Fibroblast of lung (primary cell): ENCODE measurements around the gene CDH5. TPM values are rescaled to one million over a fixed set of nuclear protein-coding genes. Genes with fewer than 3 reads are reported as not detected.

Experiments
- DNase-seq, 2 donors: peaks; one replicate each; pipeline versions ENCODE4 v3.0.0 to v3.0.0-alpha.2; 2010; ENCODE audit warnings: low read depth in 2 of 2
- H2AFZ ChIP-seq: 2 replicates; pipeline ENCODE4 v1.5.1; 2012; ENCODE audit warnings: low read length, control low read depth, inconsistent platforms
- H3K27ac ChIP-seq: 2 replicates; pipeline ENCODE4 v1.5.1; 2011; ENCODE audit warnings: low read length, control low read depth; ENCODE audit not compliant: insufficient read depth
- H3K27me3 ChIP-seq: 2 replicates; pipeline ENCODE4 v1.5.1; 2011; ENCODE audit warnings: mild to moderate bottlenecking, low read length; ENCODE audit not compliant: control insufficient read depth, insufficient read depth
- H3K36me3 ChIP-seq: 2 replicates; pipeline ENCODE4 v1.5.1; 2011; ENCODE audit warnings: low read length; ENCODE audit not compliant: control insufficient read depth, insufficient read depth
- H3K4me1 ChIP-seq: 2 replicates; pipeline ENCODE4 v1.5.1; 2011; ENCODE audit warnings: low read length; ENCODE audit not compliant: control insufficient read depth, insufficient read depth; ENCODE audit errors: extremely low read depth
- H3K4me2 ChIP-seq: 2 replicates; pipeline ENCODE4 v1.5.1; 2011; ENCODE audit warnings: low read length, control low read depth; ENCODE audit not compliant: insufficient read depth; ENCODE audit errors: extremely low read depth
- H3K4me3 ChIP-seq, 4 experiments: fragments of 200-600 bp in 1 of 4; sonication (generic) in 1 of 4; replicated peaks in 1 of 4; 2 replicates each; pipeline ENCODE4 v1.5.1; 2011 to 2016; ENCODE audit warnings: low read length in 4 of 4, low read depth in 3 of 4, mild to moderate bottlenecking in 3 of 4, control low read depth in 2 of 4, inconsistent platforms in 1 of 4, mixed read lengths in 1 of 4; ENCODE audit not compliant: insufficient read depth in 1 of 4; ENCODE audit errors: control extremely low read depth in 1 of 4
- H3K79me2 ChIP-seq: 2 replicates; pipeline ENCODE4 v1.5.1; 2012; ENCODE audit warnings: mild to moderate bottlenecking, low read length, inconsistent platforms; ENCODE audit not compliant: control insufficient read depth, insufficient read depth
- H3K9ac ChIP-seq: 2 replicates; pipeline ENCODE4 v1.5.1; 2011; ENCODE audit warnings: mild to moderate bottlenecking, low read length, control low read depth; ENCODE audit not compliant: insufficient read depth
- H3K9me3 ChIP-seq: 2 replicates; pipeline ENCODE4 v1.5.1; 2012; ENCODE audit warnings: low read depth, low read length; ENCODE audit not compliant: control insufficient read depth, insufficient read depth
- H4K20me1 ChIP-seq: 2 replicates; pipeline ENCODE4 v1.5.1; 2011; ENCODE audit warnings: low read length; ENCODE audit not compliant: control insufficient read depth, insufficient read depth; ENCODE audit errors: extremely low read depth
- EZH2 ChIP-seq: IDR thresholded peaks from 2 replicates; pipeline ENCODE4 v1.5.1; 2012; ENCODE audit warnings: low read length, control low read depth, mild to moderate bottlenecking; ENCODE audit errors: missing control alignments
- polyA plus RNA-seq, 2 donors: library from polyadenylated mRNA; depleted of rRNA in 1 of 2; stranded (reverse) in 1 of 2; unstranded in 1 of 2; fragments of >200 nt; gene quantifications; 2 replicates each; pipeline ENCODE4 v1.2.1, GENCODE V29; 2011 to 2012; ENCODE audit warnings: missing spikeins in 1 of 2
- total RNA-seq: library from RNA; depleted of rRNA; stranded (reverse); fragments of >200 nt; gene quantifications from 2 replicates; pipeline ENCODE4 v1.2.1, GENCODE V29; 2014
- TF ChIP-seq, protein P1 (sequence below), 2 donors: IDR thresholded peaks in 1 of 2; conservative IDR thresholded peaks in 1 of 2; 1 replicate in 1 of 2; 2 replicates in 1 of 2; pipeline ENCODE4 v1.5.1; 2011 to 2012; ENCODE audit warnings: low read length in 2 of 2, control low read depth in 1 of 2, inconsistent platforms in 1 of 2, low read depth in 1 of 2, mild to moderate bottlenecking in 1 of 2

Gene CDH5
- total and polyA plus RNA-seq, 2 donors (not counting 1 experiment from before 2014, with no cell fraction given) = 0.02 TPM; not detected in 1

- DNase-seq = peak; percentile 21 to 96
- Histone ChIP-seq H3K4me1 (no peaks in the 10 kb centered on the region), H3K4me3 (no peak overlapping the region), H3K27me3 (peaks cover 2% of the 10 kb centered on the region), H2AFZ (no peak overlapping the region), H3K27ac (no peak overlapping the region), H3K36me3 (no peaks in the 10 kb centered on the region), H4K20me1 (no peaks in the 10 kb centered on the region), H3K9ac (no peak overlapping the region), H3K9me3 (no peaks in the 10 kb centered on the region), H3K79me2 (no peaks in the 10 kb centered on the region), H3K4me2 (no peak overlapping the region)
- TF ChIP-seq, protein P1, sequence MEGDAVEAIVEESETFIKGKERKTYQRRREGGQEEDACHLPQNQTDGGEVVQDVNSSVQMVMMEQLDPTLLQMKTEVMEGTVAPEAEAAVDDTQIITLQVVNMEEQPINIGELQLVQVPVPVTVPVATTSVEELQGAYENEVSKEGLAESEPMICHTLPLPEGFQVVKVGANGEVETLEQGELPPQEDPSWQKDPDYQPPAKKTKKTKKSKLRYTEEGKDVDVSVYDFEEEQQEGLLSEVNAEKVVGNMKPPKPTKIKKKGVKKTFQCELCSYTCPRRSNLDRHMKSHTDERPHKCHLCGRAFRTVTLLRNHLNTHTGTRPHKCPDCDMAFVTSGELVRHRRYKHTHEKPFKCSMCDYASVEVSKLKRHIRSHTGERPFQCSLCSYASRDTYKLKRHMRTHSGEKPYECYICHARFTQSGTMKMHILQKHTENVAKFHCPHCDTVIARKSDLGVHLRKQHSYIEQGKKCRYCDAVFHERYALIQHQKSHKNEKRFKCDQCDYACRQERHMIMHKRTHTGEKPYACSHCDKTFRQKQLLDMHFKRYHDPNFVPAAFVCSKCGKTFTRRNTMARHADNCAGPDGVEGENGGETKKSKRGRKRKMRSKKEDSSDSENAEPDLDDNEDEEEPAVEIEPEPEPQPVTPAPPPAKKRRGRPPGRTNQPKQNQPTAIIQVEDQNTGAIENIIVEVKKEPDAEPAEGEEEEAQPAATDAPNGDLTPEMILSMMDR (conservative IDR thresholded peaks at IDR 0.05 in 1 of 2, IDR thresholded peaks at IDR 0.05 in 1 of 2; ENCODE audit: low read depth in 1 of 2, low read length in 2 of 2) = no peak
- TF ChIP-seq EZH2 = no peak
These were observed 15.9 kb downstream of the CDH5 start for GRCh38 chr16:66382171-66382965.

DNA sequence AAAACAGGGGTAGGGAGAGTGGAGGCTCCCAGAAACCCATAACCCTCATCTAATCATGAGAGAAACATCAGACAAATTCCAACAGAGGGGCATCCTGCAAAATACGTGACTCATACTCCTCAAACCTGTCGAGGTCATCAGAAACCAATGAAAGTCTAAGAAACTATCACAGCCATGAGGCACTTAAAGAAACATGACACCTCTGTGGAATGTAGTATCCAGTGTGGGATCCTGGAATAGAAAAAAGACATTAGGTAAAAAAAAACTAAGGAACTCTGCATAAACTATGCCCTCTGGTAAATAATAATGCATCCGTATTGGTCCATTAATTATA, 16.4 kb downstream of the CDH5 start:
- Histone ChIP-seq H3K36me3 (no peaks in the 10 kb centered on the region), H3K9ac (no peak overlapping the region), H3K79me2 (no peaks in the 10 kb centered on the region), H2AFZ (no peak overlapping the region), H3K9me3 (no peaks in the 10 kb centered on the region), H3K4me2 (no peak overlapping the region), H3K4me1 (no peaks in the 10 kb centered on the region), H3K4me3 (no peak overlapping the region), H4K20me1 (no peaks in the 10 kb centered on the region), H3K27ac (no peak overlapping the region), H3K27me3 (peaks cover 2% of the 10 kb centered on the region)
- peak; percentile 54 to 97 for DNase-seq
- no peak for TF ChIP-seq EZH2
- TF ChIP-seq, protein P1 (conservative IDR thresholded peaks at IDR 0.05 in 1 of 2, IDR thresholded peaks at IDR 0.05 in 1 of 2; ENCODE audit: low read depth in 1 of 2, low read length in 2 of 2) = no peak

- no peak for DNase-seq
- H3K9me3 ChIP-seq = no peaks in the 10 kb centered on the region
- no peak overlapping the region for H3K27ac ChIP-seq
- H3K9ac ChIP-seq = no peak overlapping the region
- H3K4me3 ChIP-seq = no peak overlapping the region
- no peaks in the 10 kb centered on the region for H4K20me1 ChIP-seq
- no peaks in the 10 kb centered on the region for H3K4me1 ChIP-seq
- H3K79me2 ChIP-seq = no peaks in the 10 kb centered on the region
- no peak for TF ChIP-seq EZH2
- TF ChIP-seq, protein P1 (conservative IDR thresholded peaks at IDR 0.05 in 1 of 2, IDR thresholded peaks at IDR 0.05 in 1 of 2; ENCODE audit: low read depth in 1 of 2, low read length in 2 of 2) = no peak
- H3K4me2 ChIP-seq = no peak overlapping the region
- H3K27me3 ChIP-seq = peaks cover 2% of the 10 kb centered on the region
- H3K36me3 ChIP-seq = no peaks in the 10 kb centered on the region
- no peak overlapping the region for H2AFZ ChIP-seq
These were observed 17.1 kb downstream of the CDH5 start for GRCh38 chr16:66383551-66383950.
